ENCODE results near the gene SOD2.
"Not testable (repeated sequence)": the region's sequence is repeated elsewhere in the genome, so short reads cannot be mapped to it uniquely, and the experiment has no call there.

- not testable (repeated sequence) for TF ChIP-seq CTCF, POLR2AphosphoS5, EP300 (IDR thresholded peaks at IDR 0.05)
Measured at GRCh38 chr6:159676236-159676635, 16.8 kb downstream of the SOD2 start.
